ENCODE measurements around the gene ADK. TPM values are rescaled to one million over a fixed set of nuclear protein-coding genes. Genes with fewer than 3 reads are reported as not detected.

The ADK gene
- total and polyA plus RNA-seq, 2 donors (not counting 3 experiments of a cell fraction or from before 2014, with no cell fraction given): 11.7 to 46.5 TPM

GRCh38 chr10:74683067-74683466, 532.0 kb downstream of the ADK start:
- no peaks in the 10 kb centered on the region for H3K27me3 ChIP-seq (ENCODE audit: control insufficient read depth in 2 of 2, insufficient read depth in 2 of 2, low read length in 2 of 2)
- H2AFZ ChIP-seq (ENCODE audit: low read depth, low read length): no peak overlapping the region
- no peak overlapping the region for H3K4me3 ChIP-seq (replicated peaks in 1 of 3; ENCODE audit: insufficient read depth in 1 of 3, low read depth in 1 of 3, low read length in 3 of 3)
- no peak for TF ChIP-seq MYC (IDR thresholded peaks at IDR 0.05; ENCODE audit: low read depth, low read length)
- TF ChIP-seq GATA2 (IDR thresholded peaks at IDR 0.05; ENCODE audit: insufficient read depth, insufficient read length, low read depth, low read length): no peak
- TF ChIP-seq EZH2 (IDR thresholded peaks at IDR 0.05; ENCODE audit: borderline replicate concordance, low read depth, low read length, severe bottlenecking): no peak
- TF ChIP-seq FOS (IDR thresholded peaks at IDR 0.05; ENCODE audit: borderline replicate concordance, insufficient read depth, low read length): no peak
- TF ChIP-seq POLR2A (IDR thresholded peaks at IDR 0.05; ENCODE audit: low read depth, low read length): no peak
- FAIRE-seq (no peak), DNase-seq (ENCODE audit: low read depth, low spot score) (no peak)
- H3K9ac ChIP-seq (replicated peaks; ENCODE audit: extremely low read depth, insufficient read depth, low read length): no peak overlapping the region
- dilution Hi-C loops (cut with MboI; ENCODE audit: extremely low pct_ligation_motif_present, low sequenced_read_pairs): no loop called here
- no peaks in the 10 kb centered on the region for H3K36me3 ChIP-seq (ENCODE audit: control insufficient read depth in 2 of 2, extremely low read depth in 1 of 2, insufficient read depth in 2 of 2, low read length in 2 of 2)
- BruUV-seq (replicated peaks): no TSS peak
- no peak overlapping the region for H3K27ac ChIP-seq (ENCODE audit: insufficient read depth, low read depth, low read length)
- ChIA-PET CTCF (interaction anchor here (1.2 kb wide), 1 partner anchor 11 kb away, joined by 3 read pairs; no protein-coding TSS in a partner anchor), POLR2A (no interaction called here)
- H4K20me1 ChIP-seq (replicated peaks; ENCODE audit: control insufficient read depth, extremely low read depth, insufficient read depth, low read length): no peaks in the 10 kb centered on the region
- no peak overlapping the region for H3K4me2 ChIP-seq (ENCODE audit: insufficient read depth, low read length)
- H3K4me1 ChIP-seq (ENCODE audit: control insufficient read depth, extremely low read depth, insufficient read depth, low read length): no peaks in the 10 kb centered on the region
- no peaks in the 10 kb centered on the region for H3K79me2 ChIP-seq (ENCODE audit: control insufficient read depth, insufficient read depth, low read length)
- no peaks in the 10 kb centered on the region for H3K9me3 ChIP-seq (replicated peaks; ENCODE audit: control insufficient read depth, insufficient read depth, low read length)
- H3K9me1 ChIP-seq (replicated peaks; ENCODE audit: control insufficient read depth, extremely low read depth, insufficient read depth, low read length): no peaks in the 10 kb centered on the region
- intact Hi-C loops (cut with micrococcal nuclease): no loop called here

- H3K79me2 ChIP-seq (ENCODE audit: control insufficient read depth, insufficient read depth, low read length): no peaks in the 10 kb centered on the region
- H3K4me1 ChIP-seq (ENCODE audit: control insufficient read depth, extremely low read depth, insufficient read depth, low read length): no peaks in the 10 kb centered on the region
- CTCF ChIA-PET: no interaction called here
- no peaks in the 10 kb centered on the region for H3K36me3 ChIP-seq (ENCODE audit: control insufficient read depth in 2 of 2, extremely low read depth in 1 of 2, insufficient read depth in 2 of 2, low read length in 2 of 2)
- POLR2A ChIA-PET: no interaction called here
- BruUV-seq (replicated peaks): no TSS peak
- H2AFZ ChIP-seq (ENCODE audit: low read depth, low read length): no peak overlapping the region
- FAIRE-seq: no peak
- no peak overlapping the region for H3K4me2 ChIP-seq (ENCODE audit: insufficient read depth, low read length)
- no peaks in the 10 kb centered on the region for H4K20me1 ChIP-seq (replicated peaks; ENCODE audit: control insufficient read depth, extremely low read depth, insufficient read depth, low read length)
- H3K9ac ChIP-seq (replicated peaks; ENCODE audit: extremely low read depth, insufficient read depth, low read length): no peak overlapping the region
- intact Hi-C loops (cut with micrococcal nuclease): no loop called here
- no peak overlapping the region for H3K4me3 ChIP-seq (replicated peaks in 1 of 3; ENCODE audit: insufficient read depth in 1 of 3, low read depth in 1 of 3, low read length in 3 of 3)
- H3K9me3 ChIP-seq (replicated peaks; ENCODE audit: control insufficient read depth, insufficient read depth, low read length): no peaks in the 10 kb centered on the region
- no peak for TF ChIP-seq MYC (IDR thresholded peaks at IDR 0.05; ENCODE audit: low read depth, low read length)
- no peak for TF ChIP-seq POLR2AphosphoS5 (IDR thresholded peaks at IDR 0.05; ENCODE audit: insufficient read depth, low read depth, low read length)
- TF ChIP-seq GATA2 (IDR thresholded peaks at IDR 0.05; ENCODE audit: insufficient read depth, insufficient read length, low read depth, low read length): no peak
- no peak for TF ChIP-seq FOS (IDR thresholded peaks at IDR 0.05; ENCODE audit: borderline replicate concordance, insufficient read depth, low read length)
- TF ChIP-seq POLR2A (IDR thresholded peaks at IDR 0.05; ENCODE audit: low read depth, low read length): no peak
- no peak for TF ChIP-seq CTCF (IDR thresholded peaks at IDR 0.05; ENCODE audit: extremely low read depth in 1 of 2, insufficient read depth in 1 of 2, low read depth in 1 of 2, low read length in 2 of 2)
- TF ChIP-seq JUN (IDR thresholded peaks at IDR 0.05; ENCODE audit: borderline replicate concordance, insufficient read depth, insufficient read length, low read depth): no peak
- TF ChIP-seq, protein P1, sequence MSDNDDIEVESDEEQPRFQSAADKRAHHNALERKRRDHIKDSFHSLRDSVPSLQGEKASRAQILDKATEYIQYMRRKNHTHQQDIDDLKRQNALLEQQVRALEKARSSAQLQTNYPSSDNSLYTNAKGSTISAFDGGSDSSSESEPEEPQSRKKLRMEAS (IDR thresholded peaks at IDR 0.05; ENCODE audit: insufficient read depth, insufficient read length): no peak
- no peaks in the 10 kb centered on the region for H3K9me1 ChIP-seq (replicated peaks; ENCODE audit: control insufficient read depth, extremely low read depth, insufficient read depth, low read length)
- H3K27me3 ChIP-seq (ENCODE audit: control insufficient read depth in 2 of 2, insufficient read depth in 2 of 2, low read length in 2 of 2): no peaks in the 10 kb centered on the region
- DNase-seq (ENCODE audit: low read depth, low spot score): no peak
- no peak overlapping the region for H3K27ac ChIP-seq (ENCODE audit: insufficient read depth, low read depth, low read length)
- dilution Hi-C loops (cut with MboI; ENCODE audit: extremely low pct_ligation_motif_present, low sequenced_read_pairs): no loop called here
These were observed 532.8 kb downstream of the ADK start for GRCh38 chr10:74683621-74684364.

All from endothelial cell of umbilical vein (primary cell).